Measurements from ENCODE around the gene JPT1.

DNA sequence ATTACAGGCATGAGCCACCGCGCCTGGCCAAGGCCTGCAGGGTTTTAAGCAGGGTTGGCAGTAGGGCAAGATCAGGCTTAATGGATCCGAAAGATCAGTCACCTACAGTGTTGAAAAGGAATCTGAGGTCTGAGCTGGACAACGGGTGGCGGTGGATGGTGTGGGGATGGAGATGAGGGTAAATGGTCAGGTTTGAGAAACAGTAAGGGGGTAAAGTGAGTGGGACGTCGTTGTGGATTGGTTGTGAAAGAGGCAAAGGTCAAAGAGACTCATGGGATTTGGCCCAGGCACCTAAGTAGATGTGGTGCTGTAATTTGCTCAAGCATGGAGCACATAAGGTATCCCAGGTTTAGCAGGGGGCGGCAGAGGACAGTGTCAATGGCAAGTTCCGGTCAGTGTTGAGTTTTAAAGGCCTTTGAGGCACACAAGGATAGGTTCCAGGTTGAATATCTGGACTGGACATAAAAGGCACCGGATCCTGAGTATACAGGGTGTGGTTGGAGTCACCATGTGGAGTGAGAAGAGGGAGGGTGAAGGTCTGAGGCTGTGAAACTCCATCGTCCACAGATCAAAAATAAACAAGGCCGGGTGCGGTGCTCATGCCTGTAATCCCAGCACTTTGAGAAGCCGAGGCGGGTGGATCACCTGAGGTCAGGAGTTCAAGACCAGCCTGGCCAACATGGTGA, 67.7 kb downstream of the JPT1 start:
- TF ChIP-seq POLR2AphosphoS5 (IDR thresholded peaks at IDR 0.05; ENCODE audit: low read depth, low read length) (no peak), POLR2A (IDR thresholded peaks at IDR 0.05; ENCODE audit: low read depth, low read length) (no peak), TAF1 (IDR thresholded peaks at IDR 0.05; ENCODE audit: low read depth, low read length) (no peak), SPI1 (IDR thresholded peaks at IDR 0.05; ENCODE audit: low read depth, low read length) (no peak)

Measured in GM12891 (cell line).